Measurements from ENCODE around the gene TSPAN15. TPM values are rescaled to one million over a fixed set of nuclear protein-coding genes. Genes with fewer than 3 reads are reported as not detected.
"Not testable (repeated sequence)": the region's sequence is repeated elsewhere in the genome, so short reads cannot be mapped to it uniquely, and the experiment has no call there.

The TSPAN15 gene
- total RNA-seq, 2 experiments from 2014 or later, result 0.58 to 1.2 TPM

DNA sequence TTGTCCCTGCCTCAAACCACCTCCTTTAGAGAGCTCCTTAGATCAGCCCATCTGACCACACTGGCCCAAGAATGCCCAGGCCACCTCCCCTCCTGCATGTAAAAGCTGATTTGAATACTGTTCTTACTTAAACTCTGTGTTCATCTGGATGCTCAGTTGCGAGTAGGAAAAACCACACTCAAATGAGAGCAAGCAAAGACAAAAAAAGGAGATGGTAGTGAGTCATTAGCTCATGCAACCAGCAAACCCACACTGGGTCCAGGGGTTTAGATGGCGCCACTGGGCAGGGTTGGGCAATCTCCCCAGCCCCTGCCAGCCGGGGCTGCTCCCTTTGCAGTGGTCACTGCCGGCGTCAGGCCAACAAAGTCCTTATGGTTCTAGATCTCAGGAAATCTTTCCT is 32.7 kb downstream of the TSPAN15 start:
- intact Hi-C loops (cut with micrococcal nuclease), result no loop called here
- ATAC-seq, result no peak
- Mint-ChIP-seq H3K9me3 (peaks cover 13% of the 10 kb centered on the region), H3K4me3 (no peak overlapping the region), H3K27me3 (no peaks in the 10 kb centered on the region), H3K4me1 (ENCODE audit: low read depth) (no peaks in the 10 kb centered on the region), H3K27ac (no peak overlapping the region), H3K36me3 (ENCODE audit: low read depth) (peaks cover 2% of the 10 kb centered on the region)
- POLR2A ChIA-PET, result interaction anchor here (1.1 kb wide), 1 partner anchor 425 kb away, joined by 3 read pairs; no protein-coding TSS in a partner anchor
- CTCF ChIA-PET, result no interaction called here
- no peak for DNase-seq
- TF ChIP-seq, protein P1, sequence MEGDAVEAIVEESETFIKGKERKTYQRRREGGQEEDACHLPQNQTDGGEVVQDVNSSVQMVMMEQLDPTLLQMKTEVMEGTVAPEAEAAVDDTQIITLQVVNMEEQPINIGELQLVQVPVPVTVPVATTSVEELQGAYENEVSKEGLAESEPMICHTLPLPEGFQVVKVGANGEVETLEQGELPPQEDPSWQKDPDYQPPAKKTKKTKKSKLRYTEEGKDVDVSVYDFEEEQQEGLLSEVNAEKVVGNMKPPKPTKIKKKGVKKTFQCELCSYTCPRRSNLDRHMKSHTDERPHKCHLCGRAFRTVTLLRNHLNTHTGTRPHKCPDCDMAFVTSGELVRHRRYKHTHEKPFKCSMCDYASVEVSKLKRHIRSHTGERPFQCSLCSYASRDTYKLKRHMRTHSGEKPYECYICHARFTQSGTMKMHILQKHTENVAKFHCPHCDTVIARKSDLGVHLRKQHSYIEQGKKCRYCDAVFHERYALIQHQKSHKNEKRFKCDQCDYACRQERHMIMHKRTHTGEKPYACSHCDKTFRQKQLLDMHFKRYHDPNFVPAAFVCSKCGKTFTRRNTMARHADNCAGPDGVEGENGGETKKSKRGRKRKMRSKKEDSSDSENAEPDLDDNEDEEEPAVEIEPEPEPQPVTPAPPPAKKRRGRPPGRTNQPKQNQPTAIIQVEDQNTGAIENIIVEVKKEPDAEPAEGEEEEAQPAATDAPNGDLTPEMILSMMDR (IDR thresholded peaks at IDR 0.05), result no peak

DNA sequence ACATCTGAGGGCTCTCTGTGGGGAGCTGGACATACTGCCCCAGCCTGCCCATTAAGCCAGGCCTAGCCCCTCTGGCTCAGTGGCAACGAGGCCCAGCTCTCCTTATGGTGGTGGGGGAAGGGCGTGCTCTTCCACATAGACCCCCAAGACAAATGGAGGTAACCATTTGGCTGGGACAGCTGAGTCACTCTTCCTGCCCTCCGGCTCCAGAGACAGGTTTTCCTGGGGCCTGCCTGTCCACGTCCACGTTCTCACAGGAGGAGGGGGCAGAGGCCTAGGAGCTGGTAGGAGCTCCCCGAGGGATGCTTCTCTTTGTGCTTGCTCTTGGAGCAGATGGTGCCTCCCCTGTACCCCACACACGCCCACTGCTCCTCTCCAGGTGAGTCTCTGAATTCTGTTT is 33.5 kb downstream of the TSPAN15 start:
- Mint-ChIP-seq H3K4me3 (no peak overlapping the region), H3K9me3 (peaks cover 15% of the 10 kb centered on the region), H3K27ac (no peak overlapping the region), H3K4me1 (ENCODE audit: low read depth) (no peaks in the 10 kb centered on the region), H3K27me3 (no peaks in the 10 kb centered on the region), H3K36me3 (ENCODE audit: low read depth) (peaks cover 2% of the 10 kb centered on the region)
- POLR2A ChIA-PET, result interaction anchor here (1.1 kb wide), 1 partner anchor 13 kb away, joined by 4 read pairs; no protein-coding TSS in a partner anchor
- DNase-seq (no peak), ATAC-seq (no peak)
- intact Hi-C loops (cut with micrococcal nuclease), result no loop called here
- TF ChIP-seq, protein P1 (IDR thresholded peaks at IDR 0.05), result no peak
- CTCF ChIA-PET, result interaction anchor here (0.7 to 1.1 kb wide), 3 partner anchors 20 to 151 kb away, joined by 3 to 4 read pairs (median 4); no protein-coding TSS in a partner anchor

DNA sequence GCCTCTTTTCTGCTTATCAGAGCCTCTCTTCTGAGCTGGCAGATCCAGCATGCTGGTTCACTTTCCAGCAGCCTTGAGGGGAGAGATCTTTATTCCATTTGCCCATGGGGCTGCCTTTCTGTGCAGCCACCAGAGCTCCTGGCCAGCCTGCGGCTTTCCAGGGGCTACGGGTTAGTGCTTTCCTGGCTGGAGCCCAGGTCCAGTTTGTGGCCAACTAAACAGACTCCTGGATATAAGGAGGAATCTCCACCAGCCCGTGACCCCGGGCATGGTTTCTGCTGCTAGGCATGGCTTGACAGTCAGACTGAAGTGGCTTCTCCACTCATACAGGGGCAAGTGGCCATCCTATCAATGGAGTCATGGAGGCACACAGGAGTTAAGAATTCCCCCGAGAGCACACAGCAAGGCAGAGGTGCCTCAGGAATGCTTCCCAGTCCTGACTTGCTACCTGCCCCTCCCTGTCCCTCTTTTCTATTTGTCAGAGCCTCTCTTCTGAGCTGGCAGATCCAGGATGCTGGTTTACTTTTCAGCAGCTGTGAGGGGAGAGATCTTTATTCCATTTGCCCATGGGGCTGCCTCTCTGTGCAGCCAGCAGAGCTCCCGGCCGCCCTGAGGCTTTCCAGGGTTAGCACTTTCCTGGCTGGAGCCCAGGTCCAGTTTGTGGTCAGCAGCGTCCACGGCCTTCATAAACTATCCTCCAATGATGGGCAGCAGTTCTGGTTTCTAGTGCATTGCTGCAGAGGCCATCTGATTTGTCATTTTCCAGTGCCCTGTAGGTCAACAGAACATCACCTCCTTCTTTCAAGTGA is 35.9 kb downstream of the TSPAN15 start:
- intact Hi-C loops (cut with micrococcal nuclease), result no loop called here
- ChIA-PET CTCF (no interaction called here), POLR2A (no interaction called here)
- TF ChIP-seq, protein P1 (IDR thresholded peaks at IDR 0.05), result no peak
- Mint-ChIP-seq H3K4me1 (ENCODE audit: low read depth) (no peaks in the 10 kb centered on the region), H3K9me3 (peaks cover 15% of the 10 kb centered on the region), H3K27ac (no peak overlapping the region), H3K27me3 (no peaks in the 10 kb centered on the region), H3K36me3 (ENCODE audit: low read depth) (peaks cover 2% of the 10 kb centered on the region), H3K4me3 (no peak overlapping the region)
- no peak for DNase-seq
- ATAC-seq, result no peak

DNA sequence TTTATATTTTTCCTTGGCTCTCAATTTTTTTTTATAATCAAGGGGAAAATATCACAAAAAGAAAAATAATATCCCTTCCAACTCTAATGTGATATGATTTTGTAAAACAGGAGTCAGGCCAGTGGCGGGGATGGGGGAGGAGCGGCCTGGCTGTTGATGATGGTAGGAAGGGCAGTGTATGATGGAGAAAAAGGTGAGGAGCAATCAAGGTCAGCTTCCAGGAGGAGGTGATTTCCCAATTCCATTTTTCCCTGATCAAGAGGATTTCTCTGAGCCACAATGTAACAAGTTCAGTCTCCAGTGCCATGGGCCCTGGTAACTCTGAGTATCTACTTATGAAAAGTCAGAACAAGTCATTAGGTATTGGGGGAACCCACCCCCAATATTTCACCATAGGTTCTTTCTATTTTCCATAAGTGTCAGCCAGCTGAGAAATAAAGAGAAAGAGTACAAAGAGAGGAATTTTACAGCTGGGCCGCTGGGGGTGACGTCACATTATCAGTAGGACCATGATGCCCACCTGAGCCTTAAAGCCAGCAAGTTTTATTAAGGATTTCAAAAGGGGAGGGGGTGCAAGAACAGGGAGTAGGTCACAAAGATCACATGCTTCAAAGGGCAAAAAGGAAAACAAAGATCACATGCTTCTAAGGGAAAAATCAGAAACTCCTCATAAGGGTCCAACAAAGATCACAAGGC is 37.0 kb downstream of the TSPAN15 start:
- H3K27ac Mint-ChIP-seq; intact Hi-C loops (cut with micrococcal nuclease); ATAC-seq; H3K36me3 Mint-ChIP-seq (ENCODE audit: low read depth); CTCF ChIA-PET; H3K4me1 Mint-ChIP-seq (ENCODE audit: low read depth); H3K4me3 Mint-ChIP-seq; POLR2A ChIA-PET; H3K27me3 Mint-ChIP-seq; DNase-seq: not testable (repeated sequence)
- peaks cover 15% of the 10 kb centered on the region for H3K9me3 Mint-ChIP-seq

DNA sequence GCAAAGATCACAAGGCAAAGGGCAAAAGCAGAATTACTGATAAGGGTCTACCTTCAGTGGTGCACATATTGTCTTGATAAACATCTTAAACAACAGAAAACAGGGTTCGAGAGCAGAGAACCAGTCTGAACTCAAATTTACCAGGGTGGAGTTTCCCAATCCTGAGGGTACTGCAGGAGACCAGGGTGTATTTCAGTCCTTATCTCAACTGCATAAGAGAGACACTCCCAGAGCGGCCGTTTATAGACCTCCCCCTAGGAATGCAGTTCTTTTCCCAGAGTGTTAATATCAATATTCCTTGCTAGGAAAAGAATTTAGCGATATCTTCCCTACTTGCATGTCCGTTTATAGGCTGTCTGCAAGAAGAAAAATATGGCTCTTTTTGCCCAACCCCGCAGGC is 37.6 kb downstream of the TSPAN15 start:
- H3K27me3 Mint-ChIP-seq; POLR2A ChIA-PET; H3K4me3 Mint-ChIP-seq; CTCF ChIA-PET; H3K27ac Mint-ChIP-seq; ATAC-seq; DNase-seq; H3K36me3 Mint-ChIP-seq (ENCODE audit: low read depth); H3K4me1 Mint-ChIP-seq (ENCODE audit: low read depth); intact Hi-C loops (cut with micrococcal nuclease): not testable (repeated sequence)
- H3K9me3 Mint-ChIP-seq, result peaks cover 15% of the 10 kb centered on the region
